ENCODE data around the gene TMEM254.
"Not testable (repeated sequence)": the region's sequence is repeated elsewhere in the genome, so short reads cannot be mapped to it uniquely, and the experiment has no call there.

Gene TMEM254

GRCh38 chr10:80133687-80134086 is 55.2 kb downstream of the TMEM254 start:
- not testable (repeated sequence) for FAIRE-seq

- no peak for FAIRE-seq
Observed at GRCh38 chr10:80136134-80136571, 57.7 kb downstream of the TMEM254 start.

DNA sequence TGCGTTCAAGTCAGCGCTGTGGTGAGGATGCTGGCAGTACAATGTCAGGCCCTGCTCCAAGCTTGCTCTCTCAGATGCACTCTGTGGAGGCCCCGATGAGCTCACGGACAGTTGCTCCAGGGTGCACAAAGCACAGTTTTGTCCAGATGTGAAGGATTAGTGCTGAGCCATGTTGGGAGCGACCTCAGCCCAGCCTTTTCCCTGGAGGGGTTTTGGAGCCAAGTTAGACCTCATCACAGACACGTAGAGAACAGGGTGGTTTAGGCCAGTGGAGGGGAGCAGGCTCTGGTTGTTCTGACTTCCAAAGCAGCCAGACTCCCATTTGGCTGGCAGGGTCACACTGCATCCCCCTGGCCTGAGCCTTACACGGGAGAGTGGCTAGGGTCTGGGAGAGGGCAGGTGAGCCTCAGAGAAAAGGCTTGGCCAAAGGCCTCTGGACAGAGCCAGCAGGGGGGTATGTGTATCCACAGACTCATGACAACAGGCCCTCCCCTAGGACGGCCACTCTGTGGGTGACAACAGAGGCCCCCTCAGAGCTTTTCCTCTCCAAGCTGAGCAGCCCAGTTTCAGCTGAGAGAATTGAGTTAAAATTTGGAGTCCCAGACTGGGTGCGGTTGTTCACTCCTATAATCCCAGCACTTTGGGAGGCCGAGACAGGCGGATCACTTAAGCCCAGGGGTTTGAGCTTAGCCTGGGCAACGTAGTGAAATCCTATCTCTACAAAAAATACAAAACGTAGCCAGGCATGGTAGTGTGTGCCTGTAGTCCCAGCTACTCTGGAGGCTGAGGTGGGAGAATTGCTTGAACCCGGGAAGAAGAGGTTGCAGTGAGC is 58.8 kb downstream of the TMEM254 start:
- no peak for FAIRE-seq

- FAIRE-seq = no peak
Observed at GRCh38 chr10:80137920-80138319, 59.5 kb downstream of the TMEM254 start.

DNA sequence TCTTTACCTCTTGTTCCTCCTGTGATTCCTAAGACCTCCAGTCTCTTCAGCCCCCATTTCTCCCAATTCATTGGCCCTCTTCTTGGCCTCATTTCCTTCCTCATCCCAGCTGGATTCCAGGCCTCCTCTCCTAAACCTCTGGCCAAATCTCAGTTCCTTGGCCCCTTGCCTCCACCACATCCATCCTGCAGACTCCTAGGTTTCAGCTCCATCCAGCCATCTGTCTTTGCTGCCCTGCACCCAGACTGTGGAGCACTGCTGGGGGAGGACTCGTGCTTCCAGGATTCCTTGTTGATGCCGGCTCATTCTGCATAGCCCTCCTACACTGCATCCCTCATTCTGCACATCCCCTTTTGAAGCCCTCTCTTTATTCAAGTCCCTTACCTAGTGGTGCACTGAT is 60.8 kb downstream of the TMEM254 start:
- no peak for FAIRE-seq

GRCh38 chr10:80140251-80140650 is 61.8 kb downstream of the TMEM254 start:
- FAIRE-seq = no peak

DNA sequence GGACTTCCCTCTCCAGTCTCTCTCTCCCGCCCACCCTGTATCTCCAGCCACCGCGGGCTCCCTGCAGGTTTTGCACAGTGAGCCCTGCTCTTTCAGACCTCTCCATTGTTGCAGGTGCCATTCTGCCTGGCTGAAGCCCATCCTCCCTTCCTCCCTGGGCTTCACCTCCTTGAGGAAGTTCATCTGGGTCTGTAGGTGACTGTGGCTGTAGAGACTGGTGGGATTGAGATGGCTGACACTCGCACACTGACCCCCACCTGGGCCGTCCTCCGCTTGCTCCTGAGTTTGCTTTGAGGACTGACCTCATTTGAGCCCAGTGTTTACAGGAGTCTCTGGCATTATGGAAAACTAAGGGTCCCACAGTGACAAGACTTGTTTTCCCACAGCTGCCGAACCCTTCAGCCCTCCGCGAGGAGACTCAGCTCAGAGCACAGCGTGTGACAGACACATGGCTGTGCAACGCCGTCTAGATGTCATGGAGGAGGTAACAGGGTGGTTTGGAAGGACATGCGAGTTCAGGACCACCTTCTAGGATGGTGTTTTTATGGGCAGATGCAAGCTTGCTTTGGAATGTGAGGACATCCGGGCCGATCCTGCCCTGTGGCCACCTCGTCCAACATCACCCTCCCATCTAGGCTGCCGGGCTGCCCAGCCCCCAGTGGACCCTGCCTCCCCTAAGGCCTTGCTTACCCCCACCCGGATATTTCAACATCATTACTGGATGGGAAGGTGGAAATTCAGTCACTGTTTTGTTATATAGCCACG is 63.4 kb downstream of the TMEM254 start:
- no peak for FAIRE-seq

Data from islet of Langerhans (tissue), 1 donor.